GM18951 (cell line): Measurements from ENCODE around the gene ICAM4.

ENCODE experiments used
- POLR2A ChIP-seq: IDR thresholded peaks from 4 replicates; pipeline ENCODE4 v1.6.1; 2011; ENCODE audit warnings: mild to moderate bottlenecking; ENCODE audit not compliant: insufficient read length, insufficient read depth; ENCODE audit errors: extremely low read depth
- in situ Hi-C: fragments of 300-500 bp; cut with MboI; formaldehyde crosslinking; loops from one replicate; pipeline ENCODE4 v1.12.0; 2022; ENCODE audit warnings: low sequenced_read_pairs, mixed read lengths, inconsistent platforms; ENCODE audit not compliant: unreplicated experiment

ICAM4 gene

GRCh38 chr19:10256551-10256950 lies 30.2 kb upstream of the ICAM4 start:
- in situ Hi-C loops = no loop called here
- TF ChIP-seq POLR2A = no peak

GRCh38 chr19:10256970-10257615 lies 29.7 kb upstream of the ICAM4 start:
- no peak for TF ChIP-seq POLR2A
- in situ Hi-C loops = no loop called here

GRCh38 chr19:10258080-10258710 lies 28.6 kb upstream of the ICAM4 start:
- no peak for TF ChIP-seq POLR2A
- in situ Hi-C loops = no loop called here

GRCh38 chr19:10259162-10259905 lies 27.4 kb upstream of the ICAM4 start:
- in situ Hi-C loops = no loop called here
- TF ChIP-seq POLR2A = no peak

- no peak for TF ChIP-seq POLR2A
- in situ Hi-C loops = no loop called here
These were observed 26.6 kb upstream of the ICAM4 start for GRCh38 chr19:10260141-10260584.

- in situ Hi-C loops = no loop called here
- no peak for TF ChIP-seq POLR2A
These were observed 24.0 kb upstream of the ICAM4 start for GRCh38 chr19:10262771-10263170.

- TF ChIP-seq POLR2A = no peak
- in situ Hi-C loops = loop anchor here (5.0 kb wide), 1 partner anchor 116 kb away; the partner anchor contains the start of gene TYK2
These were observed 20.0 kb upstream of the ICAM4 start for GRCh38 chr19:10266706-10267105.

- no peak for TF ChIP-seq POLR2A
- in situ Hi-C loops = loop anchor here (5.0 kb wide), 1 partner anchor 114 kb away; the partner anchor contains the start of gene TYK2
These were observed 18.7 kb upstream of the ICAM4 start for GRCh38 chr19:10268071-10268470.

- no peak for TF ChIP-seq POLR2A
- in situ Hi-C loops = loop anchor here (5.0 kb wide), 1 partner anchor 113 kb away; the partner anchor contains the start of gene TYK2
These were observed 17.2 kb upstream of the ICAM4 start for GRCh38 chr19:10269333-10270179.

- no peak for TF ChIP-seq POLR2A
- in situ Hi-C loops = no loop called here
These were observed 16.6 kb upstream of the ICAM4 start for GRCh38 chr19:10270180-10270615.

- in situ Hi-C loops = no loop called here
- TF ChIP-seq POLR2A = peak; percentile 99
These were observed 15.9 kb upstream of the ICAM4 start, which contains the start of gene ICAM1 for GRCh38 chr19:10270616-10271394. Gene ICAM1, plus strand, starts transcription at chr19:10271120. Its CDS starts 40 bp downstream, at chr19:10271160.

- in situ Hi-C loops = no loop called here
- peak; percentile 7 for TF ChIP-seq POLR2A
These were observed 15.1 kb upstream of the ICAM4 start for GRCh38 chr19:10271543-10272086.

GRCh38 chr19:10274589-10274988 lies 12.2 kb upstream of the ICAM4 start:
- in situ Hi-C loops = no loop called here
- no peak for TF ChIP-seq POLR2A
